Activated T-cell treated with anti-CD3 and anti-CD28 coated beads for 1 hour (primary cell): Measurements from ENCODE around the gene SLCO3A1.
"Not testable (repeated sequence)": the region's sequence is repeated elsewhere in the genome, so short reads cannot be mapped to it uniquely, and the experiment has no call there.

Experiments
- DNase-seq: peaks from one replicate; pipeline ENCODE4 v3.0.0-alpha.2; 2020; ENCODE audit warnings: low read depth

The SLCO3A1 gene

GRCh38 chr15:92035551-92035950, 182.0 kb downstream of the SLCO3A1 start:
- DNase-seq = no peak

- DNase-seq = no peak
These were observed 182.5 kb downstream of the SLCO3A1 start for GRCh38 chr15:92035961-92036360.

- DNase-seq = no peak
These were observed 184.0 kb downstream of the SLCO3A1 start for GRCh38 chr15:92037491-92037890.

- no peak for DNase-seq
These were observed 186.8 kb downstream of the SLCO3A1 start for GRCh38 chr15:92040350-92040749.

GRCh38 chr15:92041371-92041770, 187.9 kb downstream of the SLCO3A1 start:
- DNase-seq = no peak

- no peak for DNase-seq
These were observed 189.8 kb downstream of the SLCO3A1 start for GRCh38 chr15:92043283-92043682.

GRCh38 chr15:92044203-92044909, 190.8 kb downstream of the SLCO3A1 start:
- no peak for DNase-seq

- no peak for DNase-seq
These were observed 194.4 kb downstream of the SLCO3A1 start for GRCh38 chr15:92047900-92048299.

- no peak for DNase-seq
These were observed 195.2 kb downstream of the SLCO3A1 start for GRCh38 chr15:92048739-92049138.

- no peak for DNase-seq
These were observed 195.9 kb downstream of the SLCO3A1 start for GRCh38 chr15:92049290-92049989.

GRCh38 chr15:92050220-92050898, 196.9 kb downstream of the SLCO3A1 start:
- DNase-seq = no peak

GRCh38 chr15:92051716-92052115, 198.2 kb downstream of the SLCO3A1 start:
- no peak for DNase-seq

GRCh38 chr15:92053753-92054316, 200.3 kb downstream of the SLCO3A1 start:
- no peak for DNase-seq

- no peak for DNase-seq
These were observed 203.4 kb downstream of the SLCO3A1 start for GRCh38 chr15:92056875-92057274.

- no peak for DNase-seq
These were observed 205.8 kb downstream of the SLCO3A1 start for GRCh38 chr15:92059036-92059970.

GRCh38 chr15:92059971-92060311, 206.4 kb downstream of the SLCO3A1 start:
- not testable (repeated sequence) for DNase-seq

- no peak for DNase-seq
These were observed 208.1 kb downstream of the SLCO3A1 start for GRCh38 chr15:92061511-92062195.

- DNase-seq = no peak
These were observed 209.0 kb downstream of the SLCO3A1 start for GRCh38 chr15:92062505-92062904.

GRCh38 chr15:92068121-92068520, 214.6 kb downstream of the SLCO3A1 start:
- no peak for DNase-seq

- DNase-seq = peak; percentile 20
These were observed 216.1 kb downstream of the SLCO3A1 start for GRCh38 chr15:92069308-92070250.
